ENCODE results near the gene KCND3. TPM values are rescaled to one million over a fixed set of nuclear protein-coding genes. Genes with fewer than 3 reads are reported as not detected.

Gene KCND3
- total RNA-seq, 1 donor from 2014 or later: 0.43 TPM

- H3K4me1 Mint-ChIP-seq (ENCODE audit: low read depth, unreplicated experiment): no peaks in the 10 kb centered on the region
- no peaks in the 10 kb centered on the region for H3K36me3 ChIP-seq (ENCODE audit: insufficient read depth, low read length)
- H3K27me3 ChIP-seq (ENCODE audit: insufficient read depth, low read length): no peaks in the 10 kb centered on the region
- no peaks in the 10 kb centered on the region for H3K79me2 ChIP-seq (ENCODE audit: insufficient read depth, low read length)
- no peaks in the 10 kb centered on the region for H3K9me3 ChIP-seq (ENCODE audit: insufficient read depth, low read depth, low read length)
- no peaks in the 10 kb centered on the region for H3K36me3 Mint-ChIP-seq (ENCODE audit: low read depth, unreplicated experiment)
- H3K9ac ChIP-seq (ENCODE audit: low read length): no peak overlapping the region
- no peaks in the 10 kb centered on the region for H3K9me3 Mint-ChIP-seq (ENCODE audit: unreplicated experiment)
- H3K27ac Mint-ChIP-seq (ENCODE audit: unreplicated experiment): no peak overlapping the region
- H3K4me3 ChIP-seq (ENCODE audit: insufficient read depth, low read depth, low read length): no peak overlapping the region
- H3K27ac ChIP-seq (ENCODE audit: low read depth, low read length): no peak overlapping the region
- no peaks in the 10 kb centered on the region for H4K20me1 ChIP-seq (ENCODE audit: insufficient read depth, low read length)
- no peak for FAIRE-seq
- H3K27me3 Mint-ChIP-seq (ENCODE audit: low read depth, unreplicated experiment): peaks cover 41% of the 10 kb centered on the region
- no peak for DNase-seq (ENCODE audit: low read depth)
- no peak for TF ChIP-seq EZH2 (IDR thresholded peaks at IDR 0.05; ENCODE audit: insufficient read depth, low read length)
- no peak for TF ChIP-seq CTCF (IDR thresholded peaks at IDR 0.05; ENCODE audit: insufficient read depth, low read depth, low read length)
- H3K4me2 ChIP-seq (ENCODE audit: low read length): no peak overlapping the region
- H2AFZ ChIP-seq (ENCODE audit: low read depth, low read length): no peak overlapping the region
- H3K4me1 ChIP-seq (ENCODE audit: insufficient read depth, low read length): no peaks in the 10 kb centered on the region
- no peak overlapping the region for H3K4me3 Mint-ChIP-seq (ENCODE audit: unreplicated experiment)
Measured at GRCh38 chr1:111884772-111885443, 104.6 kb downstream of the KCND3 start.

- H3K4me3 ChIP-seq (ENCODE audit: insufficient read depth, low read depth, low read length): no peak overlapping the region
- H3K4me3 Mint-ChIP-seq (ENCODE audit: unreplicated experiment): no peak overlapping the region
- H3K4me1 ChIP-seq (ENCODE audit: insufficient read depth, low read length): no peaks in the 10 kb centered on the region
- no peak overlapping the region for H3K27ac ChIP-seq (ENCODE audit: low read depth, low read length)
- no peak overlapping the region for H3K4me2 ChIP-seq (ENCODE audit: low read length)
- H2AFZ ChIP-seq (ENCODE audit: low read depth, low read length): no peak overlapping the region
- FAIRE-seq (no peak), DNase-seq (ENCODE audit: low read depth) (no peak)
- no peak overlapping the region for H3K9ac ChIP-seq (ENCODE audit: low read length)
- H3K27me3 Mint-ChIP-seq (ENCODE audit: low read depth, unreplicated experiment): peaks cover 34% of the 10 kb centered on the region
- no peaks in the 10 kb centered on the region for H3K36me3 ChIP-seq (ENCODE audit: insufficient read depth, low read length)
- no peaks in the 10 kb centered on the region for H3K9me3 Mint-ChIP-seq (ENCODE audit: unreplicated experiment)
- H3K27me3 ChIP-seq (ENCODE audit: insufficient read depth, low read length): no peaks in the 10 kb centered on the region
- no peak for TF ChIP-seq EZH2 (IDR thresholded peaks at IDR 0.05; ENCODE audit: insufficient read depth, low read length)
- TF ChIP-seq CTCF (IDR thresholded peaks at IDR 0.05; ENCODE audit: insufficient read depth, low read depth, low read length): no peak
- H3K4me1 Mint-ChIP-seq (ENCODE audit: low read depth, unreplicated experiment): no peaks in the 10 kb centered on the region
- no peak overlapping the region for H3K27ac Mint-ChIP-seq (ENCODE audit: unreplicated experiment)
- H3K79me2 ChIP-seq (ENCODE audit: insufficient read depth, low read length): no peaks in the 10 kb centered on the region
- no peaks in the 10 kb centered on the region for H3K9me3 ChIP-seq (ENCODE audit: insufficient read depth, low read depth, low read length)
- H3K36me3 Mint-ChIP-seq (ENCODE audit: low read depth, unreplicated experiment): no peaks in the 10 kb centered on the region
- H4K20me1 ChIP-seq (ENCODE audit: insufficient read depth, low read length): no peaks in the 10 kb centered on the region
Measured at GRCh38 chr1:111882986-111883560, 106.4 kb downstream of the KCND3 start.

GRCh38 chr1:111882559-111882958 lies 106.9 kb downstream of the KCND3 start:
- Mint-ChIP-seq H3K9me3 (ENCODE audit: unreplicated experiment) (no peaks in the 10 kb centered on the region), H3K4me3 (ENCODE audit: unreplicated experiment) (no peak overlapping the region), H3K27ac (ENCODE audit: unreplicated experiment) (no peak overlapping the region), H3K36me3 (ENCODE audit: low read depth, unreplicated experiment) (no peaks in the 10 kb centered on the region), H3K4me1 (ENCODE audit: low read depth, unreplicated experiment) (no peaks in the 10 kb centered on the region), H3K27me3 (ENCODE audit: low read depth, unreplicated experiment) (peaks cover 30% of the 10 kb centered on the region)
- DNase-seq (ENCODE audit: low read depth): no peak
- no peaks in the 10 kb centered on the region for H3K79me2 ChIP-seq (ENCODE audit: insufficient read depth, low read length)
- H2AFZ ChIP-seq (ENCODE audit: low read depth, low read length): no peak overlapping the region
- no peaks in the 10 kb centered on the region for H3K36me3 ChIP-seq (ENCODE audit: insufficient read depth, low read length)
- H3K9ac ChIP-seq (ENCODE audit: low read length): no peak overlapping the region
- H3K27me3 ChIP-seq (ENCODE audit: insufficient read depth, low read length): no peaks in the 10 kb centered on the region
- no peak overlapping the region for H3K4me3 ChIP-seq (ENCODE audit: insufficient read depth, low read depth, low read length)
- TF ChIP-seq EZH2 (IDR thresholded peaks at IDR 0.05; ENCODE audit: insufficient read depth, low read length): no peak
- TF ChIP-seq CTCF (IDR thresholded peaks at IDR 0.05; ENCODE audit: insufficient read depth, low read depth, low read length): no peak
- no peaks in the 10 kb centered on the region for H4K20me1 ChIP-seq (ENCODE audit: insufficient read depth, low read length)
- no peak overlapping the region for H3K4me2 ChIP-seq (ENCODE audit: low read length)
- no peaks in the 10 kb centered on the region for H3K9me3 ChIP-seq (ENCODE audit: insufficient read depth, low read depth, low read length)
- no peak overlapping the region for H3K27ac ChIP-seq (ENCODE audit: low read depth, low read length)
- FAIRE-seq: no peak
- H3K4me1 ChIP-seq (ENCODE audit: insufficient read depth, low read length): no peaks in the 10 kb centered on the region

Measured in astrocyte (in vitro differentiated cells and primary cell).